Renal cortex interstitium (tissue), 11 donors: ENCODE measurements around the gene UMPS. TPM values are rescaled to one million over a fixed set of nuclear protein-coding genes. Genes with fewer than 3 reads are reported as not detected.
"Not testable (repeated sequence)": the region's sequence is repeated elsewhere in the genome, so short reads cannot be mapped to it uniquely, and the experiment has no call there.

ENCODE experiments used
- DNase-seq, 11 donors: peaks; one replicate each; pipeline ENCODE4 v3.0.0-alpha.2; 2013; ENCODE audit warnings: low read depth in 9 of 11, low spot score in 4 of 11; ENCODE audit errors: extremely low read depth in 1 of 11
- polyA plus RNA-seq, 3 donors: library from polyadenylated mRNA; unstranded; fragments of 120-200 nt; gene quantifications; one replicate each; pipeline ENCODE4 v1.2.1, GENCODE V29; 2013; ENCODE audit not compliant: insufficient read length in 3 of 3

The UMPS gene
- polyA plus RNA-seq, 3 donors, result 41.0 to 52.9 (median 45.9) TPM

- DNase-seq, result no peak
Observed at GRCh38 chr3:124786511-124787241, 56.4 kb downstream of the UMPS start.

GRCh38 chr3:124787476-124788195, 57.4 kb downstream of the UMPS start:
- DNase-seq, result no peak

GRCh38 chr3:124788254-124788745, 58.0 kb downstream of the UMPS start:
- no peak for DNase-seq

- not testable (repeated sequence) for DNase-seq
Observed at GRCh38 chr3:124789103-124789502, 58.9 kb downstream of the UMPS start.

GRCh38 chr3:124791142-124791541, 60.9 kb downstream of the UMPS start:
- DNase-seq, result no peak

- no peak for DNase-seq
Observed at GRCh38 chr3:124791639-124792151, 61.4 kb downstream of the UMPS start.

GRCh38 chr3:124792341-124793040, 62.2 kb downstream of the UMPS start:
- DNase-seq, result no peak

- no peak for DNase-seq
Observed at GRCh38 chr3:124793054-124793739, 62.9 kb downstream of the UMPS start.

- no peak for DNase-seq
Observed at GRCh38 chr3:124796477-124796876, 66.2 kb downstream of the UMPS start.

GRCh38 chr3:124797426-124797945, 67.2 kb downstream of the UMPS start:
- DNase-seq, result no peak

Other genes starting within 250 kb of the UMPS start
- 100 to 1,000 TPM in 1 of 3 donors, 10 to 100 TPM in 2; 85.9 to 104 (median 99.4) TPM for gene ITGB5, start 156.9 kb downstream of the UMPS start, polyA plus RNA-seq
- gene MUC13, start 204.3 kb downstream of the UMPS start, polyA plus RNA-seq, result under 1 TPM in 1 of 3 donors, not detected in 2; 0.83 TPM